Measurements from ENCODE around the gene CACNA1I.

DNA sequence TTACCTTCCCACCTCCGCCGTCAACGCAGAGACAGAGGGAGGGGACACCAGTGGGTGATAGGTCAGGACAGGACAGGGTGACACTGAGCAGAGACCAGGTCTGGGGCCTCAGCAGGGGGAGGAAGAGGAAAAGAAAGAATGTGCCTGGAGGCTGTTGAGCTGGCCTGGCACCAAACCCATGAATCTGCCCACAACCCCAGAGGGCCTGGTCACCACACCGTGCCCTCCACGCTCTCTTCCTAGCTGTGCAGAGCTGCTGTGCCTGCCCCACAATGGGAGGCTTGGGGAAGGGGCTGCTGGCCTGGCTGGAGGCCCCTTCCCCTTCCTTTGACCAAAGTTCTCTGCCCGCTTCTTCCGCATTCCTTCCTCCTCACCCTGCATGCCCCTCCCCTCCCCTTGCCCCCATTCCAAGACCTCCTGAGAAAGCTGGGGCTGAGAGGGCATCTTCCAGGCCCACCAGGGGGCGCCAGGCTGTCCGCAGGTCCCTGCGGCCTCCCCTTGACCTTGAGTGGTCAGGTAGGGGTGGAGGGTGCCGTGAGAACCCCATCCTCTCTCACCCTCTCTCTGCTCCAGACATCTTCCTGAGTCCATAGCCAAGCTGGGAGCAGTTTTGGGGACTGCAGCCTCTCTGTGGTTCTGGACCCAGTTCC is 11.0 kb upstream of the CACNA1I start:
- TF ChIP-seq, protein P1, sequence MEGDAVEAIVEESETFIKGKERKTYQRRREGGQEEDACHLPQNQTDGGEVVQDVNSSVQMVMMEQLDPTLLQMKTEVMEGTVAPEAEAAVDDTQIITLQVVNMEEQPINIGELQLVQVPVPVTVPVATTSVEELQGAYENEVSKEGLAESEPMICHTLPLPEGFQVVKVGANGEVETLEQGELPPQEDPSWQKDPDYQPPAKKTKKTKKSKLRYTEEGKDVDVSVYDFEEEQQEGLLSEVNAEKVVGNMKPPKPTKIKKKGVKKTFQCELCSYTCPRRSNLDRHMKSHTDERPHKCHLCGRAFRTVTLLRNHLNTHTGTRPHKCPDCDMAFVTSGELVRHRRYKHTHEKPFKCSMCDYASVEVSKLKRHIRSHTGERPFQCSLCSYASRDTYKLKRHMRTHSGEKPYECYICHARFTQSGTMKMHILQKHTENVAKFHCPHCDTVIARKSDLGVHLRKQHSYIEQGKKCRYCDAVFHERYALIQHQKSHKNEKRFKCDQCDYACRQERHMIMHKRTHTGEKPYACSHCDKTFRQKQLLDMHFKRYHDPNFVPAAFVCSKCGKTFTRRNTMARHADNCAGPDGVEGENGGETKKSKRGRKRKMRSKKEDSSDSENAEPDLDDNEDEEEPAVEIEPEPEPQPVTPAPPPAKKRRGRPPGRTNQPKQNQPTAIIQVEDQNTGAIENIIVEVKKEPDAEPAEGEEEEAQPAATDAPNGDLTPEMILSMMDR (IDR thresholded peaks at IDR 0.05; ENCODE audit: insufficient read depth, low read depth, low read length): peak; percentile 29
- no peak for TF ChIP-seq EZH2 (IDR thresholded peaks at IDR 0.05; ENCODE audit: insufficient read depth, low read length)

All from astrocyte (in vitro differentiated cells and primary cell).